ENCODE measurements around the gene RPL5.
A peak's percentile ranks its signal among the peaks of the same experiment; 100 is the strongest.
"Not testable (repeated sequence)": the region's sequence is repeated elsewhere in the genome, so short reads cannot be mapped to it uniquely, and the experiment has no call there.

The RPL5 gene

DNA sequence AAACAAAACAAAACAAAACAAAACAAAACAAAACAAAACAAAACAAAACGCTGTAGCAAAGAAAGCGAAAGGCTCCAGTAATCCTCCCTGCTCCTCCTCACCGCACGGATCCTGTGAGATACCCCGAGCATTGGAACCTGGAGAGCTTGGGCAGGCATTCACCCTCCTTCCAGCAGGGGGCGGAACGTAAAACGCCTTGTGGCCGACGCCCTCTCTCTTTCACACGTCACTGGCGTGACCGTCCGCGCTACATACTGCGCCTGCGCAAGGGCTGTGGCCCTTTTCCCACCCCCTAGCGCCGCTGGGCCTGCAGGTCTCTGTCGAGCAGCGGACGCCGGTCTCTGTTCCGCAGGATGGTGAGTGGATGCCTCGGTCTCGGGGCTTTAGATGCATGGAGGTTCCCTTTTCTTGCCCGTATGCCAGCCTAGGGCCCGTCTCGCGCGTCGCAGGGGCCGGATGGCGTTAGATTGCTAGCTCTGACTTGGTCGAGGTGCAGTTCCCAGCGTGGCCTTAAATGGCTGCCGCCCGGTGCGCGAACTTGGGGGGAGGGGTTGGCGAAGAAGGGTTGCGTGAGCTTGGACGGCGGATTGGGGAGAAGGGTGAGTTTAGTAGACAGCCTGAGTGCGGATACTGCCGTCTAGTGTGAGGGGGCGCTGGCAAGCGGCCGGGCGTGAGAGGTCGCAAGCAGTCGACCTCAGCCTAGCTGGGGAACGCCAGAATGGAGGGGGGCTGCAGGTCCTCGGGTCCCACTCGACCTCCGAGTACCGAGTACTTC lies at the start of gene RPL5:
RPL5 (plus strand) TSS at position 279 of the 775 bp plus-strand sequence; CDS start at position 354, 75 bp downstream.
- DNase-seq (ENCODE audit: low read depth): peak; percentile 98

DNA sequence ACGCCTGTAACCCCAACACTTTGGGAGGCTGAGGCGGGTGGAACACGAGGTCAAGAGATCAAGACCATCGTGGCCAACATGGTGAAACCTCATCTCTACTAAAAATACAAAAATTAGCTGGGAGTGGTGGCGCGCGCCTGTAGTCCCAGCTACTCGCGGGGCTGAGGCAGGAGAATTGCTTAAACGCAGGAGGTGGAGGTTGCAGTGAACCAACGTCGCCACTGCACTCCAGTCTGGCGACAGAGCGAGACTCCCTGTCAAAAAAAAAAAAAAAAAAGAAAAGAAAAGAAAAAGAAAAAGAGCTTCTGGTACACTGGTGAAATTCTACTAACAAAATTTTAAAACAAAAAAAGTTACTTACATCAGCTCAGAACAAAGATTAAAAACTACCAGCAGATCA lies 48.3 kb upstream of the RPL5 start:
- not testable (repeated sequence) for DNase-seq (ENCODE audit: low read depth)

DNA sequence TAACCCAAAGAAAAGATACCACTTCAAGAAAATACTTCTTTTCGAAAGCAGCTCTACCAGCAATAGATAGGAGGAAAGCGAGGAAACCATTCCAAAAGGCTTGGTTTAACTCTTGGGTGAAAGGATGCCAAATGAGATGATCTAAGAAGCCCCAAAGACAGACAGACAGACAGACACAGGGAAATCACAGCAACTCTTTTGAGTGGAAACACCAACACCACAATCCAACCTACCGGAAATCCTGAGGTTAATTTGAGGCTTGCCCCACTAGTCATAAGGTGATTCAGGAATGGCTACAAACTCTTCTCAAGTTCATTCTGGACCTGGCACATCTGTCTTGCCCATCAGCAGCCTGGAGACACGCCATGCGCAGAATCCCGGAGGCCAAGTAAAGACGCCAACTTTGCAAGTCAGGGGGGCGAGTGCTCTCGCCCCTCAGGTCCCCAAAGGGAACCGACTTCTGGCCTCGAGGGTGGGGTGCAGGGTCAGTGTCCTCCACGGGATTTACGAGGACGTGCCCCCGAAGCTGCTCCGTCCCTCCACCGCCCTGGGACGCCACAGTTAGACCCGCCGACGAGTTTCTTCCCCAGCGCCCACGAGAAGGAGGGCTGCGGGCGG lies 47.7 kb upstream of the RPL5 start:
- DNase-seq (ENCODE audit: low read depth): no peak

DNA sequence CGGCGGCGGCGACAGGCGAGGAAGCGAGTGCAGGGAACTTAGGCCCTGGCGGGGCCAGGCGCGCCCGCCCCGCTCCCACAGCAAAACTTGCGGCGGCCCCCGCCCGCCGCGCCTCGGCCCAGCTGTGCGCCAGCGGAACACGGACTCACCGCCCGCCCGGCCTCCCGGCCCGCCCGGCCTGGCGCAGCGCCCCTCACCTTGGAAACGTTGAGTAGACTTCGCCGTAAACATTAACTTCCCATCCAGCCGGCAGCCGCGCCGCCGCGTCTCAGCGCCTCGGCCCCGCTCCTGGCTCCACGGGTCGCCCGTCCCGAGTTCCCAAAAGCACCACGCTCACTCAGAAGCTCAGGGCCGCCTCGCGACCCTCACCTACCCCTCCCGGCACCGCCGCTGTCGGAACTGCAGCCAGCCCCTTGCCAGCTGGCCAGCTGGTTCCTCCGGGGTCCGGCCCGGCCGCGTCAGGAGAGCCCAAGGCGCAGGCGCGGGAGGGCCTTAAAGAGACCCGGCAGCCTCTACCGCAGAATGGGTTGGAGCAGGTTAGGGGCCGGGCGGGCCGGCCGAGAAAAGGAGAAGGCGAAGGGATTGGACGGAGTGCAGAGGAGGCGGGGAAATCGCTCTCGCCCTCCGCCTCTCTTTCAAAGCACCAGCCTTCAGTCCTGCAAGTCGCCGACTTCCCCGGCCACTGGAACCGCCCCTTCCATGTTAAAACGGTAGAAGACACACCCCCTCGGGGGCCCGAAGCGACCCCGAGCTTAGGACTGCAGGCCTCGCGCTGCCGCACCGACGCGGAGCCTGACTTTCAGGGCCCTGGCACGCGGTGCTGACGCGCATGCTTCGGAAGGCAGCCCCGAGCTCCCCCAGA lies 47.0 kb upstream of the RPL5 start, which contains the start of gene EVI5:
EVI5 (minus strand) TSS at position 470 of the 862 bp plus-strand sequence. CDS start 48,562 bp downstream, outside the sequence.
- DNase-seq (ENCODE audit: low read depth): peak; percentile 90

DNA sequence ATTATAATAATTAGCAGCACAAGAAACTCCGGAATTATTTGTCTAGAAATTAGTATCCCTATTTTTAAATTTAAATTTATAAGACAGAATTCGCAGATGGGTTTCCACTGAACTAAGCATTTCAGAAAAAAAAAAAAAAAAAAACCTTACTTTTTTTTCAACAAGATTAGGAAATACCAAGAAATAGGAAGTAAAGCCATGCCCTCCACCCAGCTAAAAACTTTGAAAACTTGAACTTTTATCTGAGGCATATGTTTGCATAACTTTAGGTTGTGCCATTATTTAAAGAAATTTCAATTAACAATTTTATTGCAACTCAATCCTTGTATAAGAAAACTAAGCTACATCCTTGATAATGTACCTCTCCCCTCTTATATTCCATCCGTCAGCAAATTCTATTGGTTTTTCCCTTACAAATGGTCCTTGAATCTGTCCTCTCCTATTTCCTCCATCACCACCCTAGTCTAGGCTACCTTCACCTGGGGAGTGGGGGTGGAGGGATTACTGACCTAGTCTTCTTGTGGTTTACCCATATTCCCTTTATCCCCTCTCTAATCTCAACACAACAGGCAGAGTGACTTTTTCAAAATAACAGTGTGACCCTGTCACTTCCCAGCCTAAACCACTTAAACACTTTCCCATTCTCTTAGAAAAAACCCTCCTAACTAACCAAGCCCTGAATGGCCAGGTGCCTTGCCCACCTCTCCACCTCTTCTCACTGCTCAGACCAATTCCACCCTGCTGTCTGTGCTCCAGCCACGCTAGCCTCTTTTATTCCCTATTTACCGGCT lies 45.5 kb upstream of the RPL5 start:
- DNase-seq (ENCODE audit: low read depth): no peak

DNA sequence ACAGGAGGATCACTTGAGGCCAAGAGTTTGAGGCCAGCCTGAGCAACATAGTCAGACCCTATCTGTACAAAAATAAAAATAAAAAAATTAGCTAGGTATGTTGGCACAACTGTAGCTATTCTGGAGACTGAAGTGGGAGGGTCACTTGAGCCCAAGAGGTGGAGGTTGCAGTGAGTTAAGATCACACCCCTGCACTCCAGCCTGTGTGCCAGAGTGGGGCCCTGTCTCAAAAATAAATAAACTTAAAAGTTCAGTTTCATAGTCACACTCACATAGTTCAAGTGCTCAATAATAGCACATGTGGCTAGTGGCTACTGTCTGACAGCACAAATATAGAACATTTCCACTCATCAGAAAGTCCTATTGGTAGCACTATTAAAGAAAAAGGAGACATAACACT lies 41.8 kb upstream of the RPL5 start:
- DNase-seq (ENCODE audit: low read depth): no peak

DNA sequence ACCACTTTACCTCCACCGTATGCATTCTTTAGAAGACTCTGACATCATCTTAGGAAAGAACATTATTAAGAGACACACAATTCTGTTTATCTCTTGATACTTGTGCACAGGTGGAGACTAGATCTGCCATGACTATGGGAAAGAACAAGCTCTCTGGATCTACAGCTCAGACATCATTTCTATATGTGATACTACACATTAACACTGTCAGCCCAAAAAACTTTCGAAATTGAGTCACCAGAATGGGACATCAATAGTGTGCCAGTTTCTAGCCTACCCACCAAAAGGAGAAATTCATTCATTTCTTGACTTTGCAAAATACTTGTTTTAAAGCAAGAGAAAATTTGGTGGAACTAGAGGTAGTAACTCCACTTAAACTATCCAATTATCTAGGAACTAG lies 41.0 kb upstream of the RPL5 start:
- no peak for DNase-seq (ENCODE audit: low read depth)

DNA sequence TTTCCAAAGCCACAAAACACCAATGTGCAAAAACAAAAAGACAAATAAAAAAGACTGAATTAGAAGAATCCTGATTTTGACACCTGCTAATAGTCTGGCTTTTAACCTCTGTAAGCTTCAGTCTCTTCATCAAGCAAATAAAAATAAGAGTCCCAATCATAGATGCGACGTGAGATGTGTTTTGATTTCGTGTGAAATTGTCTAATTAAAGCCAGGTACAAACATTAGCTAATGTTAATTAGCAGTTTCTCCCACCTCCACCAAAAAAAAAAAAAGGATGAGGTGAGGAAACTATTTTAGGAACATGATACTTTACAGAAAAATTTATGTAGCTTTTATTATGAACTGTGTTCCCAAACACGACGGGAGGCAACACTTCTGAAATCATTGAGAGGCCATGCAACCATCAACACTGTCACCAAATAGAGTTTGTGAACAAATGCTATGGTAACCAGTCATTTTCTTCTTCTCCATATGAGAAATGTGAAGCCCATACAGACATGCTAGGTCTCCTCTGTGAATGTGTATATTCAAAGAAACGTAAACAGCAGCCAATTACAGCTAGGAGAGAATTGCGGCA lies 40.3 kb upstream of the RPL5 start:
- no peak for DNase-seq (ENCODE audit: low read depth)

DNA sequence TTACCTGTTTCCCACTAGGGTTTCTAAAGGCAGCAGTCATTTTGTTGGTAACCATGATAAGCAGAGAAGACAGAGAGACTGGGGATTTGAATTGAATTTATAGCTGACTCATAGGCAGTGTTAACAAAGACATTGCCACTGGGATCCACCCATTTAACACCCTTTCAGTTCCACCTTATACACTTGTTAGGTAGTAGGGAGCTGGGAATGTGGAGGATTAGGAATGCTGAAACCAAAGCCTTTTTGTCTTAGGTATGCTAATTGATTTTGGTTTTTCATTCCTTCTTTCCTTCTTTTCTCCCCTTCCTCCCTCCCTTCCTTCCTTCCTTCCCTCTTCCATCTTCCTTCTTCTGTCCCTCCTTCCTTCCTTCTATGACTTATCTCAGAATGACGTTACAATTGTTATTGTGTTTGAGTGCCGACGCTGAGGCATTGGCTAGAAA lies 39.5 kb upstream of the RPL5 start:
- no peak for DNase-seq (ENCODE audit: low read depth)

DNA sequence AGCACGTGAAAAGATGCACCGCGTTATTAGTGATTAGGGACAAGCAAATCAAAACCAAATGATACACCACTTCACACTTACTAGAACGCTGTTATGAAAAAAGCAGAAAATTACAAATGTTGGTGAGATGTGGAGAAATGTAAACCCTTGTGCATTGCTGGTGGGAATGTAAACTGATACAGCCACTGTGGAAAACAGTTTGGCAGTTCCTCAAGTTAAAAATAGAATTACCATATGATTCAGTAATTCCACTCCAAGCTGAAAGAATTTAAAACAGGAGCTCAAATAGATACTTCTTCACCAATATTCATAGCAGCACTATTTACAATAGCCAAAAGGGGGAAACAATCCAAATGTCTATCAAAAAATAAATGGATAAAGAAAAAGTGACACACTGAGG lies 36.7 kb upstream of the RPL5 start:
- DNase-seq (ENCODE audit: low read depth): no peak

DNA sequence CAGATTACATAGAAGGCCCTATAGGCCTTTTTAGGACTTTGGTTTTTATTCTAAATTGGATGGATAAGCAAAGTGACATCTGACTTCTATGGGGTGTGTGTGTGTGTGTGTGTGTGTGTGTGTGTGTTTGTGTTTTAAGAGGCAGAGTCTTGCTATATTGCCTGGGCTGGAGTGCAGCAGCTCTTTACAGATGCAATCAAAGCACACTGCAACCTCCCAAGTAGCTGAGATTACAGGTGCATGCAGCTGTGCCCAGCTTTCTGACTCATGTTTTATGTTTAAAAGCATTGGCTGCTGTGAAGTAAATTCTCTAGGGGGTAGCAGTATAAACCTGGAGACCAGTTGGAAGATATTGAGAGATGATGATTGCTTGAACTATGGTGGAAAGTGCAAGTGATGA lies 34.5 kb upstream of the RPL5 start:
- DNase-seq (ENCODE audit: low read depth): no peak

DNA sequence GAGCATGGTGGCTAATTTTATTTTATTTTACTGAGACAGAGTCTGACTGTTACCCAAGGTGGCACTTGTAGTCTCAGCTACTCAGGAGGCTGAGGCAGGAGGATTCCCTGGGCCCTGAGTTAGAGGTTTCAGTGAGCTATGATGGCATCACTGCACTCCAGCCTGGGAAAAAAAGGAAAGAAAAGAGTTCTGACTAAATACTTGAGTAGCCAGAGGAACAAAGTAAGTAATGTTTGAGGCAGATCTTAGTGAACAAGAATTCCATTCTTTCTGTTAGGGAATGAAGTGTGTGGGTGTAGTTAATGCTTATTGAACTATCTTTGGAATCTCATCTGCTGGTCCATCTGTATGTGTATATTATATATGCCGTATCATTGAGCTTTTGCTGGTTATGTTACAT lies 33.9 kb upstream of the RPL5 start:
- DNase-seq (ENCODE audit: low read depth): no peak

DNA sequence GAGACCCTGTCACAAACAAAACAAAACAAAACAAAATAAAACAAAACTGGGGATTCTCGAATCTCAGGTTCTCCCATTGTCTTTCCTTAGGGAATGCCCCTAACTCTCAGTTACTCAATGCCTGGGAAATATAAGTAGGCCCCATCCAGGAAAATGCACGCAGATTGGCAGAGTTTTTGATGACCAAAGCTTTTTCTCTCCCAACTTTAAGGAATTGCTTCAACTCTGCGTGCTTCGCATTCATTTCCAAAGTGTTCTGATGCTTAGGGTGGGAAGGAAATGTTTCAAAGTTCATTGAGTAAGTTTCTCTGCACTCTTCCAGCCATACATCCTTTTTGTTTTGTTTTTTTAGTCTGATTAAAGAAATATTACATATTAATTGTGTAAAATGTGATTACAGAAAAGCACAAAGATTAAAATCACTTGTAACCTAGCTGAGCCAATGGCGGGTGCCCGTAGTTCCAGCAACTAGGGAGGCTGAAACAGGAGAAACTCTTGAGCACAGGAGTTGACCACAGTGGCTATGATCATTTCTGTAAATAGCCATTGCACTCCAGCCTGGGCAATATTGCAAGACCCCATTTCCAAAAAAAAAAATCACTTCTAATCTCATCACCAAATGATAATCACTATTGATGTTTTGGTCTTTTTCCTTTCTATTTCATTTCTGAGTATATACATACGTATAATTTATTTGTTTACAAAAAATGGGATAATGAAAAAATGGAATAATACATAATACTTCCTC lies 28.5 kb upstream of the RPL5 start:
- no peak for DNase-seq (ENCODE audit: low read depth)

DNA sequence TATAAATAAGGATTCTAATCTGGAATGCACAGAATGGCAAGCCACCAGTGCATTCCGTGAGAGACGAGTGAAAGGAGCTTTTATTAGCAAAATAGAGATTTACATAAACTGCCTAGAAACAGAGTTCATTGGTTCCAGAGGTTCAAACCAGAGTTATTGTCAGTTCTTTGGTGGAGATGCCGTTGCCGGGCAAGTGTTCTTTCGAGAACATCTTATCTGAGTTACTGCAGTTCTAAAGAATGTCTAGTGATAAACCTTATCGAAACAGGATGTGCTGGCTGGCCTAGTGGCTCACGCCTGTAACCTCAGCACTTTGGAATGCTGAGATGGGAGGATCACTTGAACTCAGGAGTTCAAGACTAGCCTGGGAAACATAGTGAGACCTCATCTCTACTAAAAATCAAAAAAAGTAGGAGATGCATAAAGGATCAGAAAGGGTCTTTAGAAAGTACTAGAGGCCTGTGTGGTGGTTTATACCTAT lies 27.1 kb upstream of the RPL5 start:
- DNase-seq (ENCODE audit: low read depth): peak; percentile 62

DNA sequence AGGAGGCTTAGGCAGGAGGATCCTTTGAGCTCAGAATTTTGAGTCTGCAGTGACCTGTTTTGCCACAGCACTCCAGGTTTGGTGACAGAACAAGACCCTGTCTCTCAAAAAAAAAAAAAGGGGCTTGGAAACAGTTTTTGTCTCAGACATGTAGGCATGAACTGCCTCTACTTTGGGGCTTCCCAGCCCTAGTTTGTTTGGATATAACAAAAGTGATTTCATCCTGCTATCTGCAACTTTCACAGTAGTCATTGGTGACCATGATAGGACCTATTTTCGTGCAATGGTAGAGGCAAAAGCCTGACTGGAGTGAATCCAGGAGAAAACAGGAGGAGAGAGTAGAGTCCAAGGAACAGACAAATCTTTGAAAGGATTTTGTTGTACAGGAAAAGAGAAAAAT lies 26.6 kb upstream of the RPL5 start:
- no peak for DNase-seq (ENCODE audit: low read depth)

DNA sequence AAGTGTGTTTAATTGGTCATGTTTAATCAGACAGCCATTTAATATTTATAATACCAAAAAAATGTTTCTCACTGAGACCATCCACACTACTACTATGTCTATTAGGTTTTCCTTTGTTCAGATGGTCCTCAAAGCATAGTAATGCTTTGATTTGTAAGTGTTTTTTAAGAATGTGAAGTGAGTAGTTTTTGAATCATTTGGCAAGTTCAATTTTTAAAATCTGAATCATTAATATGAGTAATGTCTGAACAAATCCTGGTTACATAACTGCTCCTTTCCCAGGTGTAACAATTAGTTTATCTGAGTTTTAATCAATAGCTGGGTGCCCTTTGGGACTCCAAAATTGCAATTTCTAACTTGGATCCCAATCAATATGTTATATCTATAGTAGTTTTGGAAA lies 23.5 kb upstream of the RPL5 start:
- DNase-seq (ENCODE audit: low read depth): no peak

DNA sequence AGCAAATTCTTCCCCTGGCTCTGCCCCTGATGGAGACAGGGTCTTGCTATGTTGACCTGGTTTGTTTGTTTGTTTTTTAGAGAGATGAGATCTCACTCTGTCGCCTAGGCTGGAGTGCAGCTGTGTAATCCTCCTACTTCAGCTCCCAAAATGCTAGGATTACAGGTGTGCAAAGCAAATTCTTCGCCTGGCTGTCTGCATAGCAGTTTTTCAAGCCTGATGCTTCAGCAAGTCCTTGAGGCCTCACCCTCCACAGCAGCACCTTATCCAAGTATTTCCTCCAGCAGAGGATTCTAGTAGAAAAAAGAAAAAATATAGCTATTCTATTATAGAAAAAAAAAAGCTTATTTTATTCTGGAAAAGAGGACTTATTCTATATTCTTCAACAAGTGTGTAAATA lies 15.1 kb upstream of the RPL5 start:
- no peak for DNase-seq (ENCODE audit: low read depth)

DNA sequence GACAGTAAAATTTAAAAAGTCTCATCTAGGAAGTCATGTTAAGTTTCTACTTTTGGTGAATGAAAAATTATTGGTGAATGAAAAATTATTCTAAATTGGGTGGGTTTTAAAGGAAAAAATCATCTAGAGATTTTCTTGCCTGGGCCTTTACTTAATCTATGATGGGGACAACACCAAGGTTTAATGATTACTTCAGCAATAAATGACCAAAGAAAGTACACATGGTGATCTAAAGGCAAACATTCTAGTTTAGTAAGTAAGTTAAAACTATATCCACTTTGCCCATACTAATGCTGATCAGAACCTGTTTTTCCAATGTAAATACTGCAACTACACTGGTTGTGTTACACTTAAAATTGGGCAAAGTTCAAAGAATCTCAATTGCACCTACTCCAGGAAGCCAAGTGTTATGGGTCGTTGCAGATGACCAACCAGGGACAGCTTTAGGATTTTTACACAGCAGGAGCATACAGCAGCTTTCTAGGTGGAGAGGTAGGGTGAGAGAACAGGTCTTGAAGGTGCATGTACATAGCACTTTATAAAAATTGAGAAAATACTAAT lies 14.6 kb upstream of the RPL5 start:
- no peak for DNase-seq (ENCODE audit: low read depth)

DNA sequence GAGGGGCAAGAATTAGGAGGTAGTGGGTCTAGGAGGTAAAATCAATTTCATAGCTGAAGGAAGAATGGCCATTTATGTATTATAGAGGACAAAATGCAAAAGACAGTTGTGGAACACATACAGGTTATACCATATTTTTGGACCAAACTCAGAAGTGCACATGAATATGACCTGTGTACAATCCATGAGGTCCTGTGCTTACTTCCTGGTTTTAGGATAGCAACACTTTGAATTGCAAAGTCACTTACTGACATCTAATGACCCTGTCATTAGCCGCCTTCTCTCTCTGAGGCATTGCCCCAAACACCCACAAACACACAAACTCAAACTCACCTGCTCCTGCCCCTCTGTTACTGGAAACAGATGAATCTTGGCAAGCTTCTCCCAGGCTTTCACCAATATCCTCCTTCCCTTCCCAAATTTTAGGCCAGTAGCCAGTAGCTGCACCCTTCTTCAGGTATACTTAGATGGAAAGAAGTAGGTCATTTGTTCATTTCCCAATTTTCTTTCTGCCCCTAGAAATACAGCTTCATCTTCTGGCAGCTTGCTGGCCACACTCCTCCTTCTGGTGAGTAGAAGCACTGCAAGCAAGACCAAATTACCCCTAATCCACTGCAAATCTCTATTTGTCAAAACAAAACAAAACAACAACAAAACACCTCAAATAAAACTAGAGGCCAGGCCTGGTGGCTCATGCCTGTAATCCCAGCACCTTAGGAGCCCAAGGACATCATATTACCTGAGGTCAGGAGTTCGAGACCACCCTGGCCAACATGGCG lies 13.7 kb upstream of the RPL5 start:
- DNase-seq (ENCODE audit: low read depth): no peak

All from CMK (cell line).